ENCODE measurements around the gene TXNRD1.
A peak's percentile ranks its signal among the peaks of the same experiment; 100 is the strongest.

The TXNRD1 gene

DNA sequence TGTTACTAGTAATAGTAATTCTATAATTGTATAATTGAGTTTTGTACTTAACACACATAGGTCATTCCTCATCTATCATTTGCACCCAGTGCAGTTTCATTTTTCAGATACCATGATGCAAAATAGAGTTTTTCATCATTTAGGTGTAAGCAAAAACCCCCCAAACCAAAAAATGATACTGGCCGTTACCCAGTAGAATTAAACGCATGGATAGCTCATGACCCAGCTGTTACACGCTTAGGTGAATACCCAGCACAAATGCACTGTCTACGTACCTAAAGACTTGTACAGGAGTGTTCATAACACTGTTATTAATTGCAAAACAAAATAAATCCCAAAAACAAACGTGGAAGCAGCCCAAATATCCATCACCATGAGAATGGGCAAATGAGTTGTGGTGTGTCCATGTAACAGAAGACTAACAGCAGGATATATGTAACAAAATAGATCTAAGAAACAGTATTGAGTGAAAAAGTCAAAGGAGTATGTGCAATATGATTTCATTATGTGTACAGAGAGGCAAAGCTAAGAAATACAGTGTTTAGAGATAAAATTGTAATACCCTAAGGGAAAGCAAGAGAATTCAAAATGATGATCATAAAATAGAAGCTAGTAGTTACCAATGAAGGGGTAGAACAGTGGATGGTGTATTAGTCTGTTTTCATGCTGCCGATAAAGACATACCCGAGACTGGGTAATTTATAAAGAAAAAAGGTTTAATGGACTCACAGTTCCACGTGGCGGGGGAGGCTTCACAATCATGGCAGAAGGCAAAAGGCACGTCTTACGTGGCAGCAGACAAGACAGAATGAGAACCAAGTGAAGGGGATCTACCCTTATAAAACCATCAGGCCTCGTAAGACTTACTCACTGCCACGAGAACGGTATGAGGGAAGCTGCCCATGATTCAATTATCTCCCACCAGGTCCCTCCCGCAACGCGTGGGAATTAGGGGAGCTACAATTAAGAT, 137.7 kb downstream of the TXNRD1 start:
- no peak for DNase-seq

- no peak for DNase-seq
Observed at GRCh38 chr12:104354167-104354867, 138.7 kb downstream of the TXNRD1 start.

GRCh38 chr12:104354868-104355570, 139.4 kb downstream of the TXNRD1 start:
- no peak for DNase-seq

- DNase-seq: no peak
Observed at GRCh38 chr12:104355630-104356029, 140.1 kb downstream of the TXNRD1 start.

DNA sequence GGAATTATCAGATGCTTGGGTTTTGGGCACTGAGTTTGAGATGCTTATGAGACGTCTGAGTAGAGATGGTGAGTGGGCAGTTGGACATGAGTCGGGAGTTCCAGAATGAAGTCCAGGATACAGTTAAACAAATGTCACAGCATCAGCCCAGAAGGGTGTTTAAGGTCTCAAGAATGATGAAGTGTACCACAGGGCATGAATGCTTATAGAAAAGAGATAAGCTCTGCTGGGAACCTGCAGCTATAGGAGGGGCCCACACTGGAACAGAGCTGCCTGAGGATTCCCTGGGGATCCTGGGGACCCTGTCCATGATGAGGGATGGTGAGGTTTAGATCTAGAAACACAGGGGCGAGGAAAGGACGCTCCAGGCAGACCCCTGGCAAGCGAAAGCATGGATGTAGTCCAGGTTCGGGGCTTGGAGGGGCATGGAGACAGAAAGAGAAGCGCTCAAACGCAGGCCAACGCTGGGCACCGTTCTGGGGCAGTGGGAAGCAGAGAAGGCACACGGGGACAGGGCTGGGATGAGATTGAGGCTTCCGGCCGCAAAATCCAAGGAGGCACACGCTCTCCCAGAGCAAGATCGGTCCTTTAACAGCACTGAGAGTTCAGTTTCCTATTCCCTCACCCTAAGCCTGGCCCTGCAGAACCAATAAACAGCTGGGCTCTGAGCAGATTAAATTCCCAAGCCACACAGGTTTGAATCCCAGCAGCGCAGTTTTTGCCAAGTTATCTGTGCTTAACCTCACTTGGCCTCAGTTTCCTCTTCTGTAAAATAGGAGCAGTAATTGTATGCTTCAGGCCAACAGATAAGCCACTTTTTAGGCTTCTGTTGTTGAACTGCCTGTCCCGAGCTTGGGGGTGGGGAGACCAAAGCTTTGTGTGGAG, 140.9 kb downstream of the TXNRD1 start:
- no peak for DNase-seq

GRCh38 chr12:104357421-104357952, 141.9 kb downstream of the TXNRD1 start:
- DNase-seq: no peak

GRCh38 chr12:104358353-104359003, 142.9 kb downstream of the TXNRD1 start:
- DNase-seq: peak; percentile 95 to 96

DNA sequence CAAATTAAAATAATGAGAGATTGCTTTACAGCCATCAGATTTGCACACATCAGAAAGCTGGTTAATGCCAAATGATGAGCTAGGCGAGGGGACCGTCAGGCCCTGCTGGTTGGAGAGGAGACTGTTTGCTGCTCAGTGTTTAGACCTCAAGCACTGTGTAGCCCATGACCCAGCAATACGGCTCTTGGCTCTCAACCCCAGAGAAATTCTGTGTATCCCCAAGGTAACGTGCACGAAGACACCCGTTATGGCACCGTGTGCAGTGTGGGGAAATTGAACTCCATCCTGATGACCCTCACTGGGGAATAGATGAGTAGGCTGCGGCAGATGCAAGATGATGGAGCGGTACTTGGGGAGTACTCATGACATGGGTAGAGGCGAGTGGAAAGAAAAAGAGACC, 143.6 kb downstream of the TXNRD1 start:
- no peak for DNase-seq

GRCh38 chr12:104360157-104360556, 144.6 kb downstream of the TXNRD1 start:
- DNase-seq: no peak

DNA sequence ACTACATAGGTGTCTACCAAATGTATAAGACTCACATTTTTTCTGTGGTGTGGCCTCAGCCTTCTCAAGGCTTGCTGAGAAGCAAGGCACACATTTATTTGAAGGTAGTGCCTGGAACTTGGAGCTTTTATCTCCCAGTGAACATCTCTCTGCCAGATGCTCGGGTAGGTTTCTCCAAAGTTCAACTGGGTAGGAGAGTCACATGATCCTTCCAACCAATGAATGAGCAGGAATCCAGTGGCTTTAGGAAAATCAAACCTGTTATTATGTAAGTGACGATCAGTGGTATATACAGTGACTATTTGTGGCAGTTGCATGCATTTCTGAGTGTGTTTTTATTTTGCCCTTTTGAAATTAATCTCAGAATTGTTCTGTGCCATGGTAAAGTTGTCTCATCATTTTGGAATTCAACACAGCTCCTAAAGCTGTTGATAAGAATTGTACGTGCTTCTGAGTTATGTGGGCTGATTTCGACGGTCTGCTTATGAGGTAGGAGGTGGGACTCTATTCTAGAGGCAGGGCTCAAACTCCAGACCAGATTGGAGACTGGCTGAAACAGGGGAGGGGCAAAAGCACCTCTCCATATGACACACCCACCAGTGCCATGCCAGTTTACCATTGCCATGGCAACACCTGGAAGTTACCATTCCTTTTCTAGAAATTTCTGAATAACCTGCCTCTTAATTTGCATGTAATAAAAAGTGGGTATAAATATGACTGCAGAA, 145.6 kb downstream of the TXNRD1 start:
- DNase-seq: no peak

GRCh38 chr12:104365921-104366410, 150.4 kb downstream of the TXNRD1 start:
- no peak for DNase-seq

DNA sequence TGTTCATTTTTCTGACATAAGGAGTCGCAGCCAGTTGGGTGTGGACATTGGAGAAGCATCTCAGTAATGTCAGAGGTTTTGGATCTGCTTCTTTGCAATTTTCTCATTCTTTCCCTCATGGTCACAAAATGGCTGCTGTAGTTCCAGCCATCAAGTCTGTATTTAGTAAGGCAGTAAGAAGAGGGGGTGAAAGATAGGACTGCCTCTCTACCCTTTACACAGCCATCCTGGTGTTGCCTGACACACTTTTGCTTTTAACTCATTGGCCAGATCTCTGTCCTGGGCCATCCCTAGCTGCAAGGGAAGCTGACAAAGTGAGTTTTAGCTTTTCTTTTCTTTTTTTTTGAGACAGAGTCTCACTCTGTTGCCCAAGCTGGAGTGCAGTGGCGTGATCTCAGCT, 154.1 kb downstream of the TXNRD1 start:
- no peak for DNase-seq

GRCh38 chr12:104371043-104371870, 155.7 kb downstream of the TXNRD1 start:
- no peak for DNase-seq

GRCh38 chr12:104372061-104372720, 156.6 kb downstream of the TXNRD1 start:
- DNase-seq: peak; percentile 71 to 75

- DNase-seq: no peak
Observed at GRCh38 chr12:104372721-104373335, 157.2 kb downstream of the TXNRD1 start.

DNA sequence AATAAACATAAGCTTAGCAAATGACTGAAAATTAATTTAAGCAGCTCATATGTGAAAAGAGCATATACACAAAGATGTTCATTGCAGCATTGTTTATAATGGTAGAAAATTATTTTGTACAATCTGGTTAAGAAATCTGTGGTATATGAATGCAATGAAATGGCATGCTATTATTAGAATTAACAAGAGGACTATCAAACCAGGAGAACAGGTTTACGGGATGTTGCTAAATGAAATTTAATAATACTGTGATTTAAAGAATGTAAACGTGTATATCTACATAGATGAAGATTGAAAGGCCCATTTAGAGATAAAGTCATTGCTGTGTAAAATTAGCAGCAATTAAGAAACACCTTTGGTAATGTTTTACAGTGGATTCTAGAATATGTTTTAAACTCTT, 158.5 kb downstream of the TXNRD1 start:
- DNase-seq: no peak

DNA sequence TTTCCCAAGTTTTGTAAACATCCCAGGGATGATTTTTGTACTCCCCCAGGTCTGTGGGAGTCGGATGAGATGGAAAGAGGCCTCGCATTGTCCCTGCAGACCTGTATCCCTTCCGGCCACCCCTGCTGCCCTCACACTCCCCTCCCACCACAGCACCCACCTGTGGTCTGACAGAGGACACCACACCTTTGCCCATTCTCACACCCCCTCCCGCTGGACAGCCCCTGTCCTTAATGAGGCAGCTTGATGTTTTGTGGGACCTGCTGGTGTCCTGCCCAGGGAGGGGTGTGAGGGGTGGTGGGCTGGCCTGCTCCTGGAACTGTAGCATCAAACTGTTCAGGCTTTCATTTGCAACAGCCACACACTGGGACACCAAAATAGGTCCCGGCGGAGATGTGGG, 159.2 kb downstream of the TXNRD1 start:
- DNase-seq: no peak

DNA sequence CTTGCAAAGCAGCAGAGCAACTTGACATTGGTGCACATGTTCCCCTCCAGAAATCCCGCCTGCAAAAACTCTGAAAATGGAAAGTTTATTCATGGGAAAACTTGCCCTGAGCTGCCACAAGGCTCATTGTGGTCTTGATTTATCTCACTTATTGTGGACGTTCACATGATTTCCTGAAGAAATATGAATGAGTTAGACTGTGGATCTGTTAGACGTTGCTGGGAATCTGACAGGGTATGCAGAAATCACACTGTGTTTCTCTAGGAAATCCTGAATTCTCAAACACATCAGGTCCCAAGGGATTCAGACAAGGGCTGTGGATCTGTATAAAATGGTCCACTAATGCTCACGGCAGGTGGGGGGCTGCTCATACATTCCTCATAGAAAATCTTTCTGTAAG, 160.2 kb downstream of the TXNRD1 start:
- DNase-seq: no peak
